GM23338 (cell line): ENCODE data around the gene ITGB7. TPM values are rescaled to one million over a fixed set of nuclear protein-coding genes. Genes with fewer than 3 reads are reported as not detected.
A peak's percentile ranks its signal among the peaks of the same experiment; 100 is the strongest.

Experiments used
- ATAC-seq: fragments of 200-7000 bp; cut with Tn5 transposase; 3 replicates; pipeline ENCODE4 v1.9.1; 2020
- DNase-seq: peaks from one replicate; pipeline ENCODE4 v3.0.0-alpha.2; 2015; ENCODE audit warnings: low spot score
- H2AFZ ChIP-seq: fragments of 200-600 bp; sonication (generic); 2 replicates; pipeline ENCODE4 v1.8.0; 2016; ENCODE audit warnings: antibody characterized with exemption, mild to moderate bottlenecking, moderate library complexity
- H3F3A ChIP-seq: fragments of 200-600 bp; sonication (generic); replicated peaks from 2 replicates; pipeline ENCODE4 v1.8.0; 2017; ENCODE audit warnings: antibody characterized with exemption, mixed run types, low read depth
- H3K27ac ChIP-seq: fragments of 200-600 bp; sonication (generic); 2 replicates; pipeline ENCODE4 v1.6.1; 2016; ENCODE audit warnings: low read depth
- H3K27me3 ChIP-seq: fragments of 200-600 bp; sonication (generic); 2 replicates; pipeline ENCODE4 v1.8.0; 2016; ENCODE audit warnings: mild to moderate bottlenecking, mixed run types, moderate library complexity; ENCODE audit not compliant: insufficient read depth
- H3K36me3 ChIP-seq: fragments of 200-600 bp; sonication (generic); 2 replicates; pipeline ENCODE4 v1.8.0; 2016; ENCODE audit warnings: mild to moderate bottlenecking; ENCODE audit not compliant: insufficient read depth
- H3K4me1 ChIP-seq: fragments of 200-600 bp; sonication (generic); 2 replicates; pipeline ENCODE4 v1.8.0; 2016; ENCODE audit warnings: mild to moderate bottlenecking, moderate library complexity; ENCODE audit not compliant: insufficient read depth
- H3K4me2 ChIP-seq: fragments of 200-600 bp; sonication (generic); 2 replicates; pipeline ENCODE4 v1.7.1; 2017; ENCODE audit warnings: mixed run types
- H3K4me3 ChIP-seq: fragments of 200-600 bp; sonication (generic); 2 replicates; pipeline ENCODE4 v1.6.1; 2016; ENCODE audit warnings: mixed run types
- H3K79me2 ChIP-seq: fragments of 200-600 bp; sonication (generic); replicated peaks from 2 replicates; pipeline ENCODE4 v1.8.0; 2017; ENCODE audit warnings: mild to moderate bottlenecking; ENCODE audit not compliant: insufficient read depth
- H3K9me2 ChIP-seq: fragments of 200-600 bp; sonication (generic); 2 replicates; pipeline ENCODE4 v1.8.0; 2017; ENCODE audit not compliant: insufficient read depth
- H4K20me1 ChIP-seq: fragments of 200-600 bp; sonication (generic); replicated peaks from 2 replicates; pipeline ENCODE4 v1.8.0; 2017; ENCODE audit warnings: mild to moderate bottlenecking; ENCODE audit not compliant: insufficient read depth
- H3K27ac Mint-ChIP-seq: 2 replicates; pipeline ENCODE4 v1.8.0; 2020; ENCODE audit warnings: inconsistent platforms, mild to moderate bottlenecking, moderate library complexity, mixed read lengths
- H3K27me3 Mint-ChIP-seq: 3 replicates; pipeline ENCODE4 v1.8.0; 2022; ENCODE audit warnings: low read depth, mild to moderate bottlenecking, moderate library complexity, mixed read lengths, inconsistent platforms; ENCODE audit not compliant: insufficient read depth, poor library complexity
- H3K36me3 Mint-ChIP-seq: 3 replicates; pipeline ENCODE4 v1.8.0; 2021; ENCODE audit warnings: low read depth, mild to moderate bottlenecking, inconsistent platforms, moderate library complexity, mixed read lengths
- H3K4me1 Mint-ChIP-seq: 3 replicates; pipeline ENCODE4 v1.8.0; 2020; ENCODE audit warnings: mild to moderate bottlenecking, inconsistent platforms, mixed read lengths
- H3K4me3 Mint-ChIP-seq: 3 replicates; pipeline ENCODE4 v1.8.0; 2021; ENCODE audit warnings: moderate library complexity, mild to moderate bottlenecking, inconsistent platforms, mixed read lengths
- H3K9me3 Mint-ChIP-seq: 3 replicates; pipeline ENCODE4 v1.8.0; 2020; ENCODE audit warnings: moderate library complexity, mild to moderate bottlenecking, inconsistent platforms, mixed read lengths
- CREB1 ChIP-seq: fragments of 250-450 bp; sonication (Bioruptor Pico); IDR thresholded peaks from 2 replicates; pipeline ENCODE4 v1.5.0; 2020; ENCODE audit warnings: low read depth, mild to moderate bottlenecking, moderate library complexity
- CTCF ChIP-seq, 2 experiments: fragments of 200-600 bp in 1 of 2; sonication (generic) in 1 of 2; conservative IDR thresholded peaks; 2 replicates each; pipeline versions ENCODE4 v1.5.1 to v1.6.1; 2016 to 2017; ENCODE audit warnings: antibody characterized with exemption in 2 of 2, low read depth in 2 of 2, mild to moderate bottlenecking in 2 of 2, moderate library complexity in 1 of 2
- ETS1 ChIP-seq: IDR thresholded peaks from 2 replicates; pipeline ENCODE4 v1.6.1; 2016; ENCODE audit warnings: antibody characterized with exemption
- EZH2 ChIP-seq: fragments of 200-600 bp; sonication (generic); IDR thresholded peaks from one replicate; pipeline ENCODE4 v1.8.0; 2017; ENCODE audit warnings: antibody characterized with exemption, mild to moderate bottlenecking, low read depth; ENCODE audit not compliant: unreplicated experiment
- EZH2phosphoT487 ChIP-seq: fragments of 200-600 bp; sonication (generic); IDR thresholded peaks from one replicate; pipeline ENCODE4 v1.8.1; 2018; ENCODE audit warnings: antibody characterized with exemption; ENCODE audit not compliant: unreplicated experiment
- JUNB ChIP-seq: IDR thresholded peaks from one replicate; pipeline ENCODE4 v1.6.1; 2016; ENCODE audit warnings: antibody characterized with exemption; ENCODE audit not compliant: unreplicated experiment
- NANOG ChIP-seq: IDR thresholded peaks from 2 replicates; pipeline ENCODE4 v1.6.1; 2016; ENCODE audit warnings: antibody characterized with exemption, borderline replicate concordance
- POLR2AphosphoS5 ChIP-seq: IDR thresholded peaks from 2 replicates; pipeline ENCODE4 v1.6.1; 2016; ENCODE audit warnings: antibody characterized with exemption, low read depth
- REST ChIP-seq: IDR thresholded peaks from one replicate; pipeline ENCODE4 v1.6.1; 2018; ENCODE audit warnings: antibody characterized with exemption; ENCODE audit not compliant: unreplicated experiment
- STAT1 ChIP-seq: IDR thresholded peaks from one replicate; pipeline ENCODE4 v1.6.1; 2016; ENCODE audit warnings: antibody characterized with exemption; ENCODE audit not compliant: unreplicated experiment
- ZNF114 ChIP-seq: fragments of 250-450 bp; sonication (Bioruptor Pico); IDR thresholded peaks from 2 replicates; pipeline ENCODE4 v1.5.0; 2020; ENCODE audit warnings: mild to moderate bottlenecking, moderate library complexity
- ZNF331 ChIP-seq: fragments of 250-450 bp; sonication (Bioruptor Pico); IDR thresholded peaks from 2 replicates; pipeline ENCODE4 v1.5.0; 2020; ENCODE audit warnings: low read depth, mild to moderate bottlenecking, moderate library complexity
- ZNF462 ChIP-seq: fragments of 250-450 bp; sonication (Bioruptor Pico); IDR thresholded peaks from 2 replicates; pipeline ENCODE4 v1.5.0; 2020; ENCODE audit warnings: mild to moderate bottlenecking, moderate library complexity
- polyA plus RNA-seq: library from polyadenylated mRNA; unstranded; fragments of >200 nt; fragmentation: Nextera tagmentation; extraction: Ambion mirVana; gene quantifications from 2 replicates; pipeline ENCODE4 v1.2.1, GENCODE V29; 2016
- total RNA-seq: library from RNA; depleted of rRNA; stranded (reverse); fragments of >200 nt; shearing (Covaris generic); gene quantifications from 2 replicates; pipeline ENCODE4 v1.2.3, GENCODE V29; 2014

The ITGB7 gene
- total and polyA plus RNA-seq, 2 experiments from 2014 or later, result 0.32 TPM; not detected in 1

GRCh38 chr12:53253298-53253697, 46.2 kb upstream of the ITGB7 start:
- H3K9me2 ChIP-seq, result no peaks in the 10 kb centered on the region
- peak overlapping the region; percentile 94; the same call in 1 of the 2 replicates for H3K4me3 ChIP-seq
- peaks cover 13% of the 10 kb centered on the region for H3F3A ChIP-seq
- no peak overlapping the region for H2AFZ ChIP-seq
- H3K4me2 ChIP-seq, result peak overlapping the region; percentile 93; the same call in 1 of the 2 replicates
- H3K9me3 Mint-ChIP-seq, result no peaks in the 10 kb centered on the region; the same call in 2 of the 3 replicates
- H3K79me2 ChIP-seq, result peaks cover 4% of the 10 kb centered on the region; the same call in 1 of the 2 replicates
- H3K36me3 ChIP-seq, result no peaks in the 10 kb centered on the region
- H3K27ac ChIP-seq, result no peak overlapping the region
- H3K4me1 Mint-ChIP-seq, result peaks cover 20% of the 10 kb centered on the region
- no peak overlapping the region for H3K27ac Mint-ChIP-seq
- peaks cover 6% of the 10 kb centered on the region; the same call in 1 of the 3 replicates for H3K36me3 Mint-ChIP-seq
- peak overlapping the region; percentile 96 for H3K4me3 Mint-ChIP-seq
- TF ChIP-seq REST (no peak), CREB1 (CRISPR knock-in tag) (no peak), EZH2 (no peak), CTCF (conservative IDR thresholded peaks at IDR 0.05; ENCODE audit: low read depth in 2 of 2) (no peak), POLR2AphosphoS5 (no peak), EZH2phosphoT487 (no peak), ZNF114 (no peak), ETS1 (no peak), NANOG (no peak), JUNB (no peak), STAT1 (no peak), ZNF462 (no peak), ZNF331 (no peak)
- H4K20me1 ChIP-seq, result no peaks in the 10 kb centered on the region
- H3K27me3 Mint-ChIP-seq, result peaks cover 21% of the 10 kb centered on the region
- DNase-seq (no peak), ATAC-seq (no peak)
- no peaks in the 10 kb centered on the region for H3K27me3 ChIP-seq
- peaks cover 12% of the 10 kb centered on the region for H3K4me1 ChIP-seq
